ENCODE results near the gene NFATC1.

The NFATC1 gene

GRCh38 chr18:79554945-79555645, 159.4 kb downstream of the NFATC1 start:
- Histone ChIP-seq H3K27ac (ENCODE audit: low read depth, low read length) (no peak overlapping the region), H3K36me3 (ENCODE audit: control insufficient read depth, insufficient read depth, low read length) (no peaks in the 10 kb centered on the region), H3K4me1 (ENCODE audit: control insufficient read depth, insufficient read depth, low read length) (no peaks in the 10 kb centered on the region), H3K9ac (ENCODE audit: low read length) (no peak overlapping the region), H3K4me3 (ENCODE audit: low read length) (no peak overlapping the region), H3K27me3 (ENCODE audit: control insufficient read depth, insufficient read depth, low read length) (no peaks in the 10 kb centered on the region)

DNA sequence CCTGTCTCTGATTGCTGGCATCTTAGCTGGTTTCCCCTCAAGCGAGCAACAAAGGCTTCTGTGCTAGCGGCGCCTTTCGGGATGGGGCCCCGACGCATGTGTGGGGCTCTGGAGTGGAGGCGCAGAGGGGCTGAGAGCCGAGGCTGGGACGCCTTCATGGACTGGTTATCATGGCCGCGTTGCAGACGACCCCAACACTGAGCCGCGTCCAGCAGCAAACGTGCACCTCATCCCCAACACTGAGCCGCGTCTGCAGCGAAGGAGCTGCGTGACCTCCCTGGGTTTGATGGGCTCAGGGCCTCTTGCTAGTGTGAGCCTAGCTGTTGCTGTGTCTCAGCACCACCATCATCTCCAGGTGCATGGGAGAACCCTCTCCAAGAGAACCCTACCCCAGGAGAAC, 160.2 kb downstream of the NFATC1 start:
- no peak overlapping the region for H3K27ac ChIP-seq (ENCODE audit: low read depth, low read length)
- no peaks in the 10 kb centered on the region for H3K4me1 ChIP-seq (ENCODE audit: control insufficient read depth, insufficient read depth, low read length)
- H3K4me3 ChIP-seq (ENCODE audit: low read length): no peak overlapping the region
- no peak overlapping the region for H3K9ac ChIP-seq (ENCODE audit: low read length)
- no peaks in the 10 kb centered on the region for H3K36me3 ChIP-seq (ENCODE audit: control insufficient read depth, insufficient read depth, low read length)
- no peaks in the 10 kb centered on the region for H3K27me3 ChIP-seq (ENCODE audit: control insufficient read depth, insufficient read depth, low read length)

DNA sequence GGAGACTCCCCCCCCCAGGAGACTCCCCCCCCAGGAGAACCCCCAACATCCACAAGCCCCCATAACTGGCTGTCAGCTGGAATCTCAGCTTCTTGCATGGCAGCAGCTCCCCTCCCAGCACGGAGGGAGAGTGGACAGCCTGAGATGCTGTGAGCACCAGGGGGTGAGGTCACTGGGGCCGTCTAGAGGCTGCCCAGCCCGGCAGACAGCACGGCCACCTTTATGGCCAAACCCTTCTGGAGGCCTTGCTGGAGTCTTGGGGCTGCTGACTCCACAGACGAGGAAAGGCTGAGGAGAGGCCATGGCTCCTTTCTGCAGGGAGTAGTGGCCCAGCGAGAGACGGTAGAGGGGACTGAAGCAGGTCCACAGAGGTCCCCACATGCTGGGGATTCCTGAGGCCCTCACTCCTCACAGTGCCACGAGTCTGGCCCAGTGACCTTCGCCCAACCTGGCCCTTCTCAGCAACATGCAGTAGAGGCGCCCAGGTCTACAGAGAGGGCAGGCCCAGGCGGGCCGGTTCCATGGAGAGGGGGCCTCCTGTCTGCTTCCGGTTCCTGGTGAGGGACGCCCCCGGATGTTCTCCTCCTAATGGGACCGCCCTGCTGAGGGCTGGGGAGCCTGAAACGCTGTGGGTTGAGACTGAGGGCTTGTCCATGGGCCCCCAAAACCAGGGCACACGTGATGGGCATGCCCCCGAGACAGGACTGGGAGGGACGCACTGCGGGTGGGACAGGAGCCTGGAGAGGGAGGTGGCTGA, 161.3 kb downstream of the NFATC1 start:
- Histone ChIP-seq H3K36me3 (ENCODE audit: control insufficient read depth, insufficient read depth, low read length) (no peaks in the 10 kb centered on the region), H3K9ac (ENCODE audit: low read length) (no peak overlapping the region), H3K27ac (ENCODE audit: low read depth, low read length) (no peak overlapping the region), H3K4me3 (ENCODE audit: low read length) (no peak overlapping the region), H3K4me1 (ENCODE audit: control insufficient read depth, insufficient read depth, low read length) (no peaks in the 10 kb centered on the region), H3K27me3 (ENCODE audit: control insufficient read depth, insufficient read depth, low read length) (no peaks in the 10 kb centered on the region)

GRCh38 chr18:79558196-79558932, 162.6 kb downstream of the NFATC1 start:
- no peaks in the 10 kb centered on the region for H3K27me3 ChIP-seq (ENCODE audit: control insufficient read depth, insufficient read depth, low read length)
- H3K36me3 ChIP-seq (ENCODE audit: control insufficient read depth, insufficient read depth, low read length): no peaks in the 10 kb centered on the region
- H3K9ac ChIP-seq (ENCODE audit: low read length): no peak overlapping the region
- no peaks in the 10 kb centered on the region for H3K4me1 ChIP-seq (ENCODE audit: control insufficient read depth, insufficient read depth, low read length)
- no peak overlapping the region for H3K4me3 ChIP-seq (ENCODE audit: low read length)
- no peak overlapping the region for H3K27ac ChIP-seq (ENCODE audit: low read depth, low read length)

DNA sequence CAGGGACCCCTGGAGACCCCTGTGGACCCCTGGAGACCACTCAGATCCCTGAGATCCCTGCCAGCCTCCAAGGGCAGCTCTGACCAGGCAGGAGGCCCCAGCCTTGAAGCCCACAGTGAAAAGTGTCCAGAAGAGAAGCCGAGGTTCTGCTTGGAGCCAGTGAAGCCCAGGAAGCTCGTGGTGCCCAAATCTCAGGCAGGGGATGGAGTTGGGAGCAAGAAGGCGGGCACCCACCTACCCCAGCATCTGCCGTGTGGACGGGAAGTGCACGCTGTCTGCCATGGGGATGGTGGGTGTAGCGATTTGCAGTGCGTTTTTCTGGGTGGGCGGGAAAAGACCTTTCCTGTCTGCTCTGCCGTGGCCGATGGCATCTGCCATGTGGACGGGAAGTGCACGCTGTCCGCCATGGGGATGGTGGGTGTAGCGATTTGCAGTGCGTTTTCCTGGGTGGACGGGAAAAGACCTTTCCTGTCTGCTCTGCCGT, 163.2 kb downstream of the NFATC1 start:
- H3K36me3 ChIP-seq (ENCODE audit: control insufficient read depth, insufficient read depth, low read length): no peaks in the 10 kb centered on the region
- H3K9ac ChIP-seq (ENCODE audit: low read length): no peak overlapping the region

DNA sequence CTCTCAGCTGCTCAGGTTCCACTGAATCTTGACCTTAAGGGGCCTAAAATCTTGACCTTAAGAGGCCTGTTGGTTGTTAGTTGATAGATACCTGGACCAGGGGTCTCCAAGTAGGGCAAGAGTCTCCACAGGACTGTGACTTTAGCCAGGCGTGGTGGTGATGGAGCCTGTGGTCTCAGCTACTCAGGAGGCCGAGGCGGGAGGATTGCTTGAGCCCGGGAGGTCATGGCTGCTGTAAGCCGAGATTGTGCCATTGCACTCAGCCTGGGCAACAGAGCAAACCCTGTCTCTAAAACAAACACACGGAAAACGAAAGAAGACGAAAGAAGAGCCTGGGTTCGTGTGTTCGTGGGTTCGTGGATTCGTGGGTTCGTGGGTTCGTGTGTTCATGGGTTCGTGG, 163.7 kb downstream of the NFATC1 start:
- no peaks in the 10 kb centered on the region for H3K27me3 ChIP-seq (ENCODE audit: control insufficient read depth, insufficient read depth, low read length)
- no peaks in the 10 kb centered on the region for H3K36me3 ChIP-seq (ENCODE audit: control insufficient read depth, insufficient read depth, low read length)
- no peak overlapping the region for H3K4me3 ChIP-seq (ENCODE audit: low read length)
- no peaks in the 10 kb centered on the region for H3K4me1 ChIP-seq (ENCODE audit: control insufficient read depth, insufficient read depth, low read length)
- H3K9ac ChIP-seq (ENCODE audit: low read length): no peak overlapping the region
- H3K27ac ChIP-seq (ENCODE audit: low read depth, low read length): no peak overlapping the region

More for the DNA sequence above, 163.2 kb downstream of the NFATC1 start:
- Histone ChIP-seq H3K4me3 (ENCODE audit: low read length) (no peak overlapping the region), H3K4me1 (ENCODE audit: control insufficient read depth, insufficient read depth, low read length) (no peaks in the 10 kb centered on the region), H3K27ac (ENCODE audit: low read depth, low read length) (no peak overlapping the region), H3K27me3 (ENCODE audit: control insufficient read depth, insufficient read depth, low read length) (no peaks in the 10 kb centered on the region)

GRCh38 chr18:79560042-79560860, 164.5 kb downstream of the NFATC1 start:
- Histone ChIP-seq H3K9ac (ENCODE audit: low read length) (no peak overlapping the region), H3K36me3 (ENCODE audit: control insufficient read depth, insufficient read depth, low read length) (no peaks in the 10 kb centered on the region), H3K4me3 (ENCODE audit: low read length) (no peak overlapping the region), H3K27ac (ENCODE audit: low read depth, low read length) (no peak overlapping the region), H3K27me3 (ENCODE audit: control insufficient read depth, insufficient read depth, low read length) (no peaks in the 10 kb centered on the region), H3K4me1 (ENCODE audit: control insufficient read depth, insufficient read depth, low read length) (no peaks in the 10 kb centered on the region)

DNA sequence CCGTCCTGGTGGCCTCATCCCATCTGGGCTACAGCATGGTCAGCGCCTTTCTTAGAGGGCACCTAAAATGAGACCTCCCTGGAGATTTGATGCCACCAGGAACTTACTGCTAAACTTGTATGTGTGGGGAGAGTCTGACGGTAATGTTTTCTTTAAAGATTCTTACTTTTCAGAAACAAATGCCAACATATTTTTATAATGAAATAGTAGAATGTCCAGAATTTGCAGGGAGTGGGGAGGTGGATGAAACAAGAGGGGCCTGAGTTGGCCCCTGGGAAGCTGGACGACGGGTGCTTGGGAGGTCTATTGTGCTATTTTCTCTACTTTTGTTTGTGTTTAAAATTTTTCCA, 165.1 kb downstream of the NFATC1 start:
- no peak overlapping the region for H3K4me3 ChIP-seq (ENCODE audit: low read length)
- no peaks in the 10 kb centered on the region for H3K27me3 ChIP-seq (ENCODE audit: control insufficient read depth, insufficient read depth, low read length)
- no peaks in the 10 kb centered on the region for H3K36me3 ChIP-seq (ENCODE audit: control insufficient read depth, insufficient read depth, low read length)
- H3K4me1 ChIP-seq (ENCODE audit: control insufficient read depth, insufficient read depth, low read length): no peaks in the 10 kb centered on the region
- H3K9ac ChIP-seq (ENCODE audit: low read length): no peak overlapping the region
- H3K27ac ChIP-seq (ENCODE audit: low read depth, low read length): no peak overlapping the region

DNA sequence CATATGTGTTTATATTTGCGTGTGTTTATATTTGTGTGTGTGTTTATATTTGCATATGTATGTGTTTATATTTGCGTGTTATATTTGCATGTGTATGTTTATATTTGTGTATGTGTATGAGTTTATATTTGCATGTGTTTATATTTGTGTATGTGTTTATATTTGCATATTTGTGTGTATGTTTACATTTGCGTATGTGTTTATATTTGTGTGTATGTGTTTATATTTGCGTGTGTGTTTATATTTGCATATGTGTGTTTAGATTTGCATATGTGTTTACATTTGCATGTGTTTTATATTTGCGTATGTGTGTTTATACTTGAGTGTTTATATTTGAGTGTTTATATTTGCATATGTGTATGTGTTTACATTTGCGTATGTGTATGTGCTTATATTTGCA, 168.2 kb downstream of the NFATC1 start:
- H3K27ac ChIP-seq (ENCODE audit: low read depth, low read length): no peak overlapping the region
- H3K9ac ChIP-seq (ENCODE audit: low read length): no peak overlapping the region
- H3K27me3 ChIP-seq (ENCODE audit: control insufficient read depth, insufficient read depth, low read length): no peaks in the 10 kb centered on the region
- H3K4me3 ChIP-seq (ENCODE audit: low read length): no peak overlapping the region
- no peaks in the 10 kb centered on the region for H3K36me3 ChIP-seq (ENCODE audit: control insufficient read depth, insufficient read depth, low read length)
- no peaks in the 10 kb centered on the region for H3K4me1 ChIP-seq (ENCODE audit: control insufficient read depth, insufficient read depth, low read length)

DNA sequence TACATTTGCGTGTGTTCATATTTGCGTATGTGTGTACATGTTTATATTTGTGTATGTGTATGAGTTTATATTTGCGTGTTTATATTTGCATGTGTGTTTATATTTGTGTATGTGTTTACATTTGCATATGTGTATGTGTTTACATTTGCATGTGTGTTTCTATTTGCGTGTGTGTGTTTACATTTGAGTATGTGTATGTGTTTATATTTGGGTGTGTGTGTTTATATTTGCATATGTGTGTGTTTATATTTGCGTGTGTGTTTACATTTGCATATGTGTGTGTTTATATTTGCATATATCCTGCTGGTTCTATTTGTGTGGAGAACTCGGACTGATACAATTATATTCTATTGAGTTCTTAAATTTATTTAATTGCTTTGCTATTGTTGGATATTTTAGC, 168.7 kb downstream of the NFATC1 start:
- no peak overlapping the region for H3K9ac ChIP-seq (ENCODE audit: low read length)
- H3K4me3 ChIP-seq (ENCODE audit: low read length): no peak overlapping the region
- no peak overlapping the region for H3K27ac ChIP-seq (ENCODE audit: low read depth, low read length)
- no peaks in the 10 kb centered on the region for H3K27me3 ChIP-seq (ENCODE audit: control insufficient read depth, insufficient read depth, low read length)
- H3K36me3 ChIP-seq (ENCODE audit: control insufficient read depth, insufficient read depth, low read length): no peaks in the 10 kb centered on the region
- no peaks in the 10 kb centered on the region for H3K4me1 ChIP-seq (ENCODE audit: control insufficient read depth, insufficient read depth, low read length)

- no peaks in the 10 kb centered on the region for H3K36me3 ChIP-seq (ENCODE audit: control insufficient read depth, insufficient read depth, low read length)
- H3K4me3 ChIP-seq (ENCODE audit: low read length): no peak overlapping the region
- no peak overlapping the region for H3K9ac ChIP-seq (ENCODE audit: low read length)
- H3K4me1 ChIP-seq (ENCODE audit: control insufficient read depth, insufficient read depth, low read length): no peaks in the 10 kb centered on the region
- no peaks in the 10 kb centered on the region for H3K27me3 ChIP-seq (ENCODE audit: control insufficient read depth, insufficient read depth, low read length)
- no peak overlapping the region for H3K27ac ChIP-seq (ENCODE audit: low read depth, low read length)
Measured at GRCh38 chr18:79566771-79567431, 171.2 kb downstream of the NFATC1 start.

Data from rectal smooth muscle tissue (tissue), 1 donor.